PFSK-1 (cell line): Measurements from ENCODE around the gene CHRNG.

Source experiments
- FOXP2 ChIP-seq: optimal IDR thresholded peaks from 2 replicates; pipeline ENCODE3; 2011; ENCODE audit warnings: borderline replicate concordance, control low read depth, inconsistent platforms; ENCODE audit not compliant: insufficient read depth; ENCODE audit errors: extremely low read length, extremely low read depth
- POLR2AphosphoS5 ChIP-seq: IDR thresholded peaks from 2 replicates; pipeline ENCODE4 v1.6.1; 2012; ENCODE audit warnings: low read depth, mild to moderate bottlenecking, control low read depth, low read length, moderate library complexity
- SIN3A ChIP-seq: IDR thresholded peaks from 2 replicates; pipeline ENCODE4 v1.6.1; 2012; ENCODE audit warnings: mild to moderate bottlenecking, low read length, moderate library complexity, borderline replicate concordance; ENCODE audit not compliant: insufficient read depth
- TAF1 ChIP-seq: IDR thresholded peaks from 2 replicates; pipeline ENCODE4 v1.6.1; 2012; ENCODE audit warnings: low read length, control low read depth, borderline replicate concordance; ENCODE audit not compliant: insufficient read depth
- TF ChIP-seq, protein P1 (sequence below), 2 experiments: IDR thresholded peaks; 2 replicates each; pipeline versions ENCODE4 v1.6.1 to v1.8.0; 2011 to 2012; ENCODE audit warnings: low read depth in 2 of 2, low read length in 2 of 2, control low read depth in 1 of 2, inconsistent platforms in 1 of 2, mild to moderate bottlenecking in 1 of 2, moderate library complexity in 1 of 2; ENCODE audit not compliant: insufficient read depth in 1 of 2

Gene CHRNG

DNA sequence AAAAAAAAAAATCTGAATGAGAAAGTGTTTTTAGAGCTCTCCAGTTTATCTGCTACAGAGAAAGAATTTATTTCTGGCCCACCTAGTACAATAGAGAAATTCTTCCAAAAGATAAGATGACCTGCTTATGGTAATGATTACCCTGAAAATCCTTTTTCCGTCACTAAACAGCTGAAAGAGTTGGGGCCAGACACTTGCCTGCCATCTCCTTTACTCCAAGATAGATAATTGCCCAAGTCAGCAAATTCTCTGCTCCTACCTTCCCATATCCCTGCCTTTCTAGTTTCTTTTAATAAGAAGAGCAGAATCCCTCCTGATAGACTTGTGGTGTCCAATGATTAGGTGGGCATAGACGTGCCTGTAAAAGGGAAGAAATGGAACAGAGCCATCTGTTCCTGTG lies 39.1 kb downstream of the CHRNG start:
- TF ChIP-seq TAF1 (no peak), FOXP2 (no peak), POLR2AphosphoS5 (no peak), SIN3A (no peak)
- TF ChIP-seq, protein P1, sequence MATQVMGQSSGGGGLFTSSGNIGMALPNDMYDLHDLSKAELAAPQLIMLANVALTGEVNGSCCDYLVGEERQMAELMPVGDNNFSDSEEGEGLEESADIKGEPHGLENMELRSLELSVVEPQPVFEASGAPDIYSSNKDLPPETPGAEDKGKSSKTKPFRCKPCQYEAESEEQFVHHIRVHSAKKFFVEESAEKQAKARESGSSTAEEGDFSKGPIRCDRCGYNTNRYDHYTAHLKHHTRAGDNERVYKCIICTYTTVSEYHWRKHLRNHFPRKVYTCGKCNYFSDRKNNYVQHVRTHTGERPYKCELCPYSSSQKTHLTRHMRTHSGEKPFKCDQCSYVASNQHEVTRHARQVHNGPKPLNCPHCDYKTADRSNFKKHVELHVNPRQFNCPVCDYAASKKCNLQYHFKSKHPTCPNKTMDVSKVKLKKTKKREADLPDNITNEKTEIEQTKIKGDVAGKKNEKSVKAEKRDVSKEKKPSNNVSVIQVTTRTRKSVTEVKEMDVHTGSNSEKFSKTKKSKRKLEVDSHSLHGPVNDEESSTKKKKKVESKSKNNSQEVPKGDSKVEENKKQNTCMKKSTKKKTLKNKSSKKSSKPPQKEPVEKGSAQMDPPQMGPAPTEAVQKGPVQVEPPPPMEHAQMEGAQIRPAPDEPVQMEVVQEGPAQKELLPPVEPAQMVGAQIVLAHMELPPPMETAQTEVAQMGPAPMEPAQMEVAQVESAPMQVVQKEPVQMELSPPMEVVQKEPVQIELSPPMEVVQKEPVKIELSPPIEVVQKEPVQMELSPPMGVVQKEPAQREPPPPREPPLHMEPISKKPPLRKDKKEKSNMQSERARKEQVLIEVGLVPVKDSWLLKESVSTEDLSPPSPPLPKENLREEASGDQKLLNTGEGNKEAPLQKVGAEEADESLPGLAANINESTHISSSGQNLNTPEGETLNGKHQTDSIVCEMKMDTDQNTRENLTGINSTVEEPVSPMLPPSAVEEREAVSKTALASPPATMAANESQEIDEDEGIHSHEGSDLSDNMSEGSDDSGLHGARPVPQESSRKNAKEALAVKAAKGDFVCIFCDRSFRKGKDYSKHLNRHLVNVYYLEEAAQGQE (IDR thresholded peaks at IDR 0.05; ENCODE audit: insufficient read depth in 1 of 2, low read depth in 2 of 2, low read length in 2 of 2): no peak

DNA sequence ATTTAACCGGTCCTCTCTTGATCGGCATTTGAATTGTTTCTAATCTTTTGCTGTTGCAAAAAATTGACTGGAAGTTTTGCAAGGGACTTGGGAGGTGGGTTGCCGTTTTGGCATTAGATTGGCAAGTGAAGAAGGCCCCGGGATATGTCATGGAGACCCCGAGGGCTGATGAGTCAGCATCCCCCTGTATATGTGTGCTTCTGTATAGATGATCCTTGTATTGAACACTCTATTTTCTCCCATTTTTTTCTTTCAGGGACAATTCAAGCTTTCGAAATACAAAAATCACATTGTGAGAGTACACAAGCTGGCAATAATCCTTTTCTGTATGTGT lies 41.1 kb downstream of the CHRNG start:
- TF ChIP-seq, protein P1 (IDR thresholded peaks at IDR 0.05; ENCODE audit: insufficient read depth in 1 of 2, low read depth in 2 of 2, low read length in 2 of 2): no peak
- TF ChIP-seq FOXP2: no peak
- no peak for TF ChIP-seq SIN3A
- no peak for TF ChIP-seq TAF1
- TF ChIP-seq POLR2AphosphoS5: no peak

DNA sequence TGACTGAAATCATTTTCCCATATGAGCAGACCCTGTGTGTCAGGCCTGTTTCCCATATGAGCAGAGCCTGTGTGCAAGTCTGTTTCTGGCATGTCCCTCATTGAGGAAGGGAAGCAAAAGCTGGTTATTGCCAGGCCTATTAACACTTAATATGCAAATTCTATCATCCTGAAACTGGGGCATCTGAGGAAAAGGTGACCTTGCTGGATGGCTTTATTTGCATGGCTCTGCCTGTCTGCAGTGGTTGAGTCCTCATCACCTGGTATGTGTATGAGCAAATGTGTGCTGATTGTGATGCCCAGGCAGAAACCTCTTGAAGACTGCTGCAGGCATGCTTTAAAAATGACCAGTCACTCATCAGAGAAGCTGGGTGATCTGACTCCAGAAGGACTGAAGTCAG lies 42.2 kb downstream of the CHRNG start:
- TF ChIP-seq SIN3A: no peak
- no peak for TF ChIP-seq POLR2AphosphoS5
- TF ChIP-seq FOXP2: no peak
- TF ChIP-seq, protein P1 (IDR thresholded peaks at IDR 0.05; ENCODE audit: insufficient read depth in 1 of 2, low read depth in 2 of 2, low read length in 2 of 2): no peak
- TF ChIP-seq TAF1: no peak

DNA sequence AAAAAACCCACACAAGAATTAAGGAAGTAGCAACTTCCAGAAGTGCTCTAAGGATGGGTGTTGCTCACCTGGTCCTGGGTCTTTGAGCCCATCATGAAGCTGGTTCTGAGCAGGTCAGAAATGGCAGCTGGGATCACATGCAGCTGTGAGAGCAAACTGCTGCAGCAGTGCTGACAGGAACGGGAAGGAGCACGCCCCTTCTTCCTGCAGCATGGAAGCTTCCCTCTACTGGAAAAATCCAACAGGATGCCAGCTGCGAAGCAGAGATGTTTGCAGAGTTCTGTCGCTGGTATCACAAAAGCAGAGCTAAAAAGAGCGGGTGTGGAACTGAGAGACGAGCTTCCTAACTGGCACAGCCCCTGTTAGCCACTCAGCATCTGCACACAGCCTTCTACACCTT lies 44.7 kb downstream of the CHRNG start:
- TF ChIP-seq TAF1 (no peak), SIN3A (no peak), FOXP2 (no peak), POLR2AphosphoS5 (no peak)
- TF ChIP-seq, protein P1 (IDR thresholded peaks at IDR 0.05; ENCODE audit: insufficient read depth in 1 of 2, low read depth in 2 of 2, low read length in 2 of 2): no peak

DNA sequence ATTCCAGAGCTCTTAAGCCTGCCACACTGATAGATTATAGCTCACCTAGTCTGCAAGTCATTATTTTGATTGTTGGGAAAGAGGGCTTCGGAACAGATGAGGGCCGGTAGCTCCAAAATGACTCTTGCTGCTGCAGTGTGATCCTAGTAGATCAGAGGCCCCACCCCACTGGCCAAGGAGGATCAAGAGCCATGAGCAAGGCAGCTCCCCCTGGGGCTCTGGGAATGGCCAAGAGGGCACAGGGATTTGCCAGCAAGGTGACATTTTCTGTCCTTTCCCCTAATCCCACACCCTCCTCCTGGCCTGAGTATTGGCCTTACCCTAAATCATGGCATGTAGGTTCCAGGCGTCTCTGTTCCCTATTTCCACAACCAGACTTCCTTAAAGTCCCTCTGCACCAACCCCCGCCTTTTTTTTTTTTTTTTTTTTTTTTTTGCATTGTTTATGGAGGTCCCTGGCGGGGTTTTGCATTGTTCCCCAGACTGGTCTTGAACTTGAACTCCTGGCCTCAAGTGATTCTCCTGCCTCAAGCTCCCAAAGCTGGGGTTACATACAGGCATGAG lies 47.5 kb downstream of the CHRNG start:
- no peak for TF ChIP-seq FOXP2
- TF ChIP-seq TAF1: no peak
- TF ChIP-seq, protein P1 (IDR thresholded peaks at IDR 0.05; ENCODE audit: insufficient read depth in 1 of 2, low read depth in 2 of 2, low read length in 2 of 2): no peak
- TF ChIP-seq SIN3A: no peak
- no peak for TF ChIP-seq POLR2AphosphoS5
